Fibroblast of villous mesenchyme (primary cell): ENCODE measurements around the gene DHRS2. TPM values are rescaled to one million over a fixed set of nuclear protein-coding genes. Genes with fewer than 3 reads are reported as not detected.
"Not testable (repeated sequence)": the region's sequence is repeated elsewhere in the genome, so short reads cannot be mapped to it uniquely, and the experiment has no call there.

Source experiments
- DNase-seq: peaks from one replicate; pipeline ENCODE4 v3.0.0-alpha.2; 2010; ENCODE audit warnings: low read depth
- H3K4me3 ChIP-seq: 2 replicates; pipeline ENCODE4 v1.5.1; 2011; ENCODE audit warnings: low read depth, mild to moderate bottlenecking, low read length
- CTCF ChIP-seq: IDR thresholded peaks from 2 replicates; pipeline ENCODE4 v1.5.1; 2012; ENCODE audit warnings: low read depth, mild to moderate bottlenecking, low read length; ENCODE audit not compliant: insufficient read depth
- total RNA-seq: library from RNA; depleted of rRNA; stranded (reverse); fragments of >200 nt; gene quantifications from 2 replicates; pipeline ENCODE4 v1.2.3, GENCODE V29; 2012

The DHRS2 gene
- total RNA-seq: 0.32 and 0.43 TPM in 2 replicates

GRCh38 chr14:23636317-23637211 is at the start of gene DHRS2:
Gene DHRS2, plus strand, starts transcription at chr14:23636364. Its CDS starts 2,501 bp downstream, at chr14:23638865.
- DNase-seq: no peak
- no peak within 1 kb of the TSS for H3K4me3 ChIP-seq
- no peak for TF ChIP-seq CTCF

GRCh38 chr14:23588884-23589598 is 47.1 kb upstream of the DHRS2 start:
- no peak overlapping the region for H3K4me3 ChIP-seq
- TF ChIP-seq CTCF: peak; percentile 88
- DNase-seq: peak; percentile 89

GRCh38 chr14:23589606-23590005 is 46.6 kb upstream of the DHRS2 start:
- DNase-seq: no peak
- no peak for TF ChIP-seq CTCF
- no peak overlapping the region for H3K4me3 ChIP-seq

- no peak for DNase-seq
- no peak for TF ChIP-seq CTCF
- H3K4me3 ChIP-seq: no peak overlapping the region
These were observed 46.0 kb upstream of the DHRS2 start for GRCh38 chr14:23590198-23590597.

- H3K4me3 ChIP-seq, DNase-seq: not testable (repeated sequence)
These were observed 42.0 kb upstream of the DHRS2 start for GRCh38 chr14:23594191-23594590.

- no peak for TF ChIP-seq CTCF
- no peak overlapping the region for H3K4me3 ChIP-seq
- no peak for DNase-seq
These were observed 35.8 kb upstream of the DHRS2 start for GRCh38 chr14:23600322-23600707.

- TF ChIP-seq CTCF: no peak
- DNase-seq: no peak
These were observed 35.4 kb upstream of the DHRS2 start for GRCh38 chr14:23600806-23601205.

More at GRCh38 chr14:23600806-23601205, 35.4 kb upstream of the DHRS2 start:
- no peak overlapping the region for H3K4me3 ChIP-seq
